Suprapubic skin (tissue), 4 donors: Measurements from ENCODE around the gene TYW1.
"Not testable (repeated sequence)": the region's sequence is repeated elsewhere in the genome, so short reads cannot be mapped to it uniquely, and the experiment has no call there.

ENCODE experiments used
- CTCF ChIP-seq, 2 donors: fragments of 200-600 bp in 1 of 2; fragments of 450-650 bp in 1 of 2; sonication (generic) in 1 of 2; IDR thresholded peaks; one replicate each; pipeline ENCODE4 v1.5.1; 2016 to 2019; ENCODE audit warnings: antibody characterized with exemption in 2 of 2, mild to moderate bottlenecking in 1 of 2, moderate library complexity in 1 of 2
- EP300 ChIP-seq: sonication (generic); formaldehyde crosslinking; IDR thresholded peaks from one replicate; pipeline ENCODE4 v1.6.1; 2017; ENCODE audit warnings: antibody characterized with exemption
- POLR2A ChIP-seq, 2 donors: fragments of 450-650 bp; IDR thresholded peaks; one replicate each; pipeline ENCODE4 v1.6.1; 2017; ENCODE audit warnings: antibody characterized with exemption in 2 of 2, mild to moderate bottlenecking in 2 of 2, moderate library complexity in 2 of 2
- POLR2AphosphoS5 ChIP-seq, 3 donors: sonication (generic); formaldehyde crosslinking; IDR thresholded peaks; one replicate each; pipeline ENCODE4 v1.6.1; 2017; ENCODE audit warnings: antibody characterized with exemption in 3 of 3

DNA sequence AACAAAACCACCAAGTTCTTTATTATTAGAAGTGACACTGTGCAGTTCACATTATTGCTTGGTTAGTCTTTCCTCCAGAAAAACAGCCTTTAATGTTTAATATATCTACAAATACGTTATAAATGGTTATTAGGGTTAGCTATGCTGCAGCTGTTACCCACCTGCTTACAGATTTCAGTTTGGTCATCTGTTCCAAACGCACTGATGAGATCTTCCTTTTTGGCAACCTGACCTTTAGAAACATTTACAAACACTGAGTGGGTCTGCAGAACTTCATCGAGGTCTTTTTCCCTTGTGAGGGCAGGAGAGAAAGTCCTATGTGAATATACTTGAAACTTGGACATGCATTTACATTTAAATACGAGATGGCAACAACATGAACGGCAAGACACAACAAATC, 2.6 kb upstream of the TYW1 start:
- TF ChIP-seq CTCF (IDR thresholded peaks at IDR 0.05); POLR2A (IDR thresholded peaks at IDR 0.05); EP300; POLR2AphosphoS5 (IDR thresholded peaks at IDR 0.05): not testable (repeated sequence)
